Stimulated activated effector memory CD8-positive, alpha-beta T cell treated with anti-CD3 and anti-CD28 coated beads, Interleukin-12 subunit alpha, Interleukin-12 subunit beta, amount 100 ng/mL, for 72 hours (primary cell): ENCODE measurements around the gene MAG.
"Not testable (repeated sequence)": the region's sequence is repeated elsewhere in the genome, so short reads cannot be mapped to it uniquely, and the experiment has no call there.

ENCODE experiments used
- ATAC-seq: fragments of 150-1000 bp; cut with Tn5 transposase; 2 replicates; pipeline ENCODE4 v1.10.0; 2021
- DNase-seq, 2 donors: peaks; one replicate each; pipeline ENCODE4 v3.0.0; 2021 to 2022; ENCODE audit warnings: low spot score in 2 of 2
- H3K27ac Mint-ChIP-seq: one replicate; pipeline ENCODE4 v1.8.0; 2022; ENCODE audit warnings: mild to moderate bottlenecking, mixed read lengths
- H3K36me3 Mint-ChIP-seq: one replicate; pipeline ENCODE4 v1.8.0; 2022; ENCODE audit warnings: mild to moderate bottlenecking, mixed read lengths
- H3K4me1 Mint-ChIP-seq: one replicate; pipeline ENCODE4 v1.8.0; 2022; ENCODE audit warnings: mixed read lengths
- H3K4me3 Mint-ChIP-seq: one replicate; pipeline ENCODE4 v1.8.0; 2022; ENCODE audit warnings: mild to moderate bottlenecking, mixed read lengths
- H3K9me3 Mint-ChIP-seq: one replicate; pipeline ENCODE4 v1.8.0; 2022; ENCODE audit warnings: mixed read lengths

The MAG gene

DNA sequence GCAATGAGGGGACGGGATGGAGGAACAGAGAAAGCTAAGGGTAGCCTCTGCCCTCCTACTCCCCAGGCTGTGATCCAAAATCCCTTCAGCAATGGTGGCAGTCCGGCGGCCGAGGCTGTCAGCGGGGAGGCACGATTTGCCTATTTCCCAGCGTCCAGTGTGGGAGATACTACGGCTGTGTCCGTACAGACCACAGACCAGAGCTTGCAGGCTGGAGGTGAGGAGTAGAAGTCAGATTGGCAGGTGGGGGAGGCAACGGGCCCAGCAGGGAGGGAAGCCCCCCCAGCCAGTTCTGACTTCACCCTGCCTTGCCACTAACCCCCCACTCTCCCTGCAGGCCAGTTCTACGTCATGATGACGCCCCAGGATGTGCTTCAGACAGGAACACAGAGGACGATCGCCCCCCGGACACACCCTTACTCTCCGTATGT is 21.6 kb upstream of the MAG start:
- DNase-seq (no peak), ATAC-seq (no peak)
- peak overlapping the region; percentile 57 for H3K4me3 Mint-ChIP-seq
- peaks cover 45% of the 10 kb centered on the region for H3K4me1 Mint-ChIP-seq
- peaks cover 74% of the 10 kb centered on the region for H3K36me3 Mint-ChIP-seq
- peak overlapping the region; percentile 69 for H3K27ac Mint-ChIP-seq
- no peaks in the 10 kb centered on the region for H3K9me3 Mint-ChIP-seq

DNA sequence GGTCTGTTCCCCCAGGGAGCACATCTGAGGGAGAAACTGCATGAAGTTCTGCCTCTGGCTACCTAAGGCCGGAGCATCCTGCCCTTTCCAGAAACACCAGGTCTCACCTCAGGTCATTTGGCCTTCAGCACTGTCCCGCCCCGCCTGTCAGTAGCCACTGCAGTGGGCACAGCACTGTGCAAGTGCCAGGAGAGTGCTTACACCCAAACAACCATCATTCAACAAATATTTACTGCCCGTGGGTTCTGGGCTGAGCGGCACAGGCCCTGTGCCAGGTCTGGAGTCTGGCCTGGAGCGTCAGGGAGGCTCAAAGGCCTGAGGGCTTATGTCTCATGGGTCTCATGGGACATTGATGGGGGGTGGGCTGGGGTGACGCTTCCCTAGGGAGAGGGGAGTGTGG is 20.4 kb upstream of the MAG start:
- peaks cover 33% of the 10 kb centered on the region for H3K4me1 Mint-ChIP-seq
- ATAC-seq = no peak
- no peak for DNase-seq
- no peaks in the 10 kb centered on the region for H3K9me3 Mint-ChIP-seq
- peak overlapping the region; percentile 57 for H3K4me3 Mint-ChIP-seq
- H3K27ac Mint-ChIP-seq = peak overlapping the region; percentile 79
- peaks cover 80% of the 10 kb centered on the region for H3K36me3 Mint-ChIP-seq

DNA sequence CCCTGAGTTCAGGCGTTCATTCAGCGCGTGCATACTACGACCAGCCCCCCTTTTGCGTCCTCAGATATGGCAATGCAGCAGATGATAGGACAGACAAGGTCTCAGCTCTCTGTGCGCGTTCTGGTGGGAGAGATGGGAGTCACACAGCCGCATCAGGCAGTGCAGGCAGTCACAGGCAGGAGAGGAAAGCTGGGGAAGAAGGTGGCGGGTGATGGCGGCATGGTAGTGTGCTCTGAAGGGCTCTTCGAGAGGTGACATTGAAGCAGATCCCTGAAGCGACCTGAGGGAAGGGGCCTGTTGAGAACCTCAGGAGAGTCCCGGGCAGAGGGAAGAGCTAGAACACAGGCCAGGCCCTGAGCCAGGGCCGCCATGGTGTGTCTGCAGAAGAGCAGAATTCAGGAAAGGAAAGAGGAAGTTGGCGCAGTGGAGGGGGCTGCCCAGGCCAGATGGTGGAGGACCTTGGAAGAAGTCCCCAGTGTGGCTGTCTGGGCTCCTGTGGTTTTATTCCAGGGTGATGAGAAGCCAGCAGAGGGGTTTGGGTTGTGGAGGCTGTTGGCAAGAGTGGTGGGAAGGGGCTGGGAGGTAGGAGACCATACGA is 19.7 kb upstream of the MAG start:
- Mint-ChIP-seq H3K4me3 (no peak overlapping the region), H3K9me3 (no peaks in the 10 kb centered on the region), H3K4me1 (peaks cover 30% of the 10 kb centered on the region), H3K27ac (peak overlapping the region; percentile 79), H3K36me3 (peaks cover 80% of the 10 kb centered on the region)
- DNase-seq (no peak), ATAC-seq (no peak)

DNA sequence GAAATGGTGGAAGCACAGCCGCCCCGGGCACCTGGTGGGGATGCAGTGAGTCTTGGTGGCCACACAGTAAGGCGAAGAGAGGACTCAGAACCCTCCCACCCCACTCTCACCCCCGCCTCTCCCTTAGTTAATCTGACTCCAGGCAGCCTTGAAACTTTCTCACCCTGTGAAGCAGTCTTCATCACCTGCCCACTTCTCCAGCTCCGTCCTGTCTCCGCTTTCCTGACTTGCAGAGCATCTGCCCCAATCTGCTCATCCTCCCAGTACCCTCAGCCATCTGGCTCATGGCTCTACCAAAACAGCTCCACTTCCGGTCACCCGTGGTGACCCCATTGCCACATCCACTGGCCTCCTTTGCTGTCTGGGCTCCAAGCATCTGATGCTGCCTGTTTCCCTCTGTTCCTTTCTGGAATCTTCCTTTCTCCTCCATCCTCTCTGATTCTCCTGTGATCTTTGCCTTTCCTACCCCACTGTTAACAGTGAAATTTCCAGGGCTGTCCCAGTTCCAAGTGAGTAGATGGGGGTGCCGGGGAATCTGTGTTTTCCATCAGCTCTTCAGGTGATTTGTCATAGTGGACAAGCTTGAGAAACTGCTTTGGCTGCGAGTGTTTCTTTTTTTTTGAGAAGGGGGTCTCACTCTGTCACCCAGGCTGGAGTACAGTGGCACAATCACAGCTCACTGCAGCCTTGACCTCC is 18.9 kb upstream of the MAG start:
- ATAC-seq (no peak), DNase-seq (no peak)
- Mint-ChIP-seq H3K4me3 (no peak overlapping the region), H3K9me3 (no peaks in the 10 kb centered on the region), H3K4me1 (peaks cover 30% of the 10 kb centered on the region), H3K27ac (peak overlapping the region; percentile 79), H3K36me3 (peaks cover 81% of the 10 kb centered on the region)

DNA sequence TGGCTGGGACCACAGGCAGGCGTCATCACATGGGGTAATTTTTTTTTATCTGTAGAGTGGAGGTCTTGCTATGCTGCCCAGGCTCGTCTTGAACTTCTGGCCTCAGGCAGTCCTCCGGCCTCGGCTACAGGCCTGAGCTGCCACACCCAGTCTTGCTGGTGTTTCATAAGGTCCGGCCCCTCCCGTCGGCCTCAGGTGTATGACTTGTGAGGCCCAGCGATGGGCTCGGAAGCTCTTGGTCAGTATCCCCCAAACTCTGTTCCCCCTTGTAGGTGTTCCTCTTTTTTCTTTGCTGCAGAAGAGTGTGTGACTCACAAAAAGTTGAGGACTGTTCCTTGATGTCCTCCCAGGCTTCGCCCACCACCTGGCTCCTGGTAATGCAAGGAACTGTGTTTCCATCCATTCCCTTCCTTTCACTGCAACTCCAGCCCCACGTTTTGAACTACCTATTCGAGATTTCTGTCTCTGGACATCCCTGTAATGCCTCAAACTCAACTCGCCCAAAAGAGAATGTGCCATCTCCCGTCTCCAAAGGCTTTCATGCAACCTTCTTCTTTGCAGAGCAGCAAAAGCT is 18.2 kb upstream of the MAG start:
- H3K4me3 Mint-ChIP-seq = no peak overlapping the region
- DNase-seq = no peak
- peak overlapping the region; percentile 79 for H3K27ac Mint-ChIP-seq

DNA sequence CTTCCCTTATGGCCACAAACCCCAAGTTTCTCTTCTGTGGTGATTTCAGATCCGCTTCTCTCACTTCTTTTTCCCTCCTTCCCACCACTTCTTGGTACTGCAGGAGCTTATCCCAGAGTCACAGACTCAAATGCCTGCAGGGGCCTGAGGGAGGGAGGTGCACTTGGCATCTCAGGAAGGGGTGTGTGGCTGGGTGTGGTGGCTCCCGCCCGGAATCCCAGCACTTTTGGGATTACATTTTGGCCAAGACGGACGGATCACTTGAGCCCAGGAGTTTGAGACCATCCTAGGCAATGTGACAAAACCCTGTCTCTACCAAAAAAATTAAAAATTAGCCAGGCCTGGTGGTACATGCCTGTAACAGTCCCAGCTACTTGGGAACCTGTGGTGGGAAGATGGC is 17.6 kb upstream of the MAG start:
- H3K4me1 Mint-ChIP-seq = peaks cover 30% of the 10 kb centered on the region
- DNase-seq = no peak
- peaks cover 93% of the 10 kb centered on the region for H3K36me3 Mint-ChIP-seq
- no peaks in the 10 kb centered on the region for H3K9me3 Mint-ChIP-seq
- H3K27ac Mint-ChIP-seq = peak overlapping the region; percentile 79
- H3K4me3 Mint-ChIP-seq = no peak overlapping the region
- no peak for ATAC-seq

More for the DNA sequence above, 18.2 kb upstream of the MAG start:
- no peak for ATAC-seq
- Mint-ChIP-seq H3K4me1 (peaks cover 30% of the 10 kb centered on the region), H3K36me3 (peaks cover 88% of the 10 kb centered on the region), H3K9me3 (no peaks in the 10 kb centered on the region)

DNA sequence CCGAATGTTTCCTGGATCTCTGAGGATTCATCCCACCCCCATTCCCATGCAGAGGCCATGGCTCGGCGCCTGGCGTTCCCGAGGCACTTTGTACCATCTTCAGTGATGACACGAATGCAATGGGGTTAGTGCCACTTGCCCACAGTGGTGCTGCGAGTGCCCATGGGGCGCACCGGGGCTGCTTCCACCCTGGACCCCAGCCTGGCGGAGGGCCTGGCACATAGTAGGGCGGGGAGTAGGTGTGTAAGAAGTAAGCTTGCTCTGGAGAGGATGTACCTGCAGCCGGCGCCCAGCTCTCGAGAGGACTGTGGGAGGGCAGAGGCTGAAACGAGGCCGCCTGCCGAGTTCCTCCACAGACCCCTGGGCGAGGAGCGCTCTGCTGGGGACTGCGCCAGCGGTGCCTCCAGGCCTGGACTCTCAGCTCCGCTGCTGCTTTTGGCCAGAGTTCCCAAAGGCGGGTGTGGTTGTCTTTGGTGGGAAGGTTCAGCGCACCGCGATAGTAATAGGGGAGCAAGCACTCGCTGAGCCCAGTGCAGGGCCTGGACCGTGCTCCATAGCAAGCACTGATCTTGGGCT is 15.2 kb upstream of the MAG start:
- H3K9me3 Mint-ChIP-seq = no peaks in the 10 kb centered on the region
- DNase-seq = no peak
- peaks cover 86% of the 10 kb centered on the region for H3K36me3 Mint-ChIP-seq
- ATAC-seq = no peak
- no peak overlapping the region for H3K27ac Mint-ChIP-seq
- H3K4me3 Mint-ChIP-seq = no peak overlapping the region
- peaks cover 15% of the 10 kb centered on the region for H3K4me1 Mint-ChIP-seq

DNA sequence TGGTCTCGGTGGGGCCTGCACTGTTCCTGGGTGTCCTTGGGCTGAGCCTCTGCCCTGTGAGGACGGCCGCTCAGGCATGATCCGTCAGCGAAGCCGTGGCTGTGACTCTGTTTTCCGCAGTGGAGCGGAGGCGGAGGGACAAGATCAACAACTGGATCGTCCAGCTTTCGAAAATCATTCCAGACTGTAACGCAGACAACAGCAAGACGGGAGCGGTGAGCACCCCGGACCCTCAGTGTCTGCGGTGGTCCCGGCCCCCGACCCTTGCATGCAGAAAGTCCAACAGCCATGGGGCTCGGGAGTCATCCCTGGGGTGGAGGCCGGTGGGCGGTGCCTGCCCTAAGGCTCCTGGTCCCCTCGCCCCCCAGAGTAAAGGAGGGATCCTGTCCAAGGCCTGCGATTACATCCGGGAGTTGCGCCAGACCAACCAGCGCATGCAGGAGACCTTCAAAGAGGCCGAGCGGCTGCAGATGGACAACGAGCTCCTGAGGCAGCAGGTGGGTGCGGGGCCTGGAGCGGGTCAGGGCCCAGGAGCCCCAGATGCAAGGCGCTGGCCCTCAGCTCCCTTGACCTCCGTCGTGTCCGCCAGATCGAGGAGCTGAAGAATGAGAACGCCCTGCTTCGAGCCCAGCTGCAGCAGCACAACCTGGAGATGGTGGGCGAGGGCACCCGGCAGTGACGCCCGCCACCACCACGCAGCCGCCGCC is 13.2 kb upstream of the MAG start:
- ATAC-seq = no peak
- peaks cover 67% of the 10 kb centered on the region for H3K36me3 Mint-ChIP-seq

DNA sequence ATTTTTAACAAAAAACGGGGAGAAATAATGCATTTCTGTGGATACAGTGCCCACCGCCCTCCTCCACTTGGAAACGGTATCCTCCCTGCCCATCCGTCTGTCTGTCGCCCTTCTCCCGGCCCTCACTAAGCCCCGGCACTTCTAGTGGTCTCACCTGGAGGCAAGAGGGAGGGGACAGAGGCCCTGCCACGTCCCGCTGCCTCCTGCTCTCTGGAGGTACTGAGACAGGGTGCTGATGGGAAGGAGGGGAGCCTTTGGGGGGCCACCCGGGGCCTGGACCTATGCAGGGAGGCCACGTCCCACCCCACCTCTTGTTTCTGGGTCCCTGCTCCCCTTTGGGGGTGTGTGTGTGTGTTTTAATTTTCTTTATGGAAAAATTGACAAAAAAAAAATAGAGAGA is 12.6 kb upstream of the MAG start:
- H3K36me3 Mint-ChIP-seq = peaks cover 61% of the 10 kb centered on the region
- ATAC-seq (no peak), DNase-seq (no peak)
- H3K27ac Mint-ChIP-seq = no peak overlapping the region
- no peaks in the 10 kb centered on the region for H3K4me1 Mint-ChIP-seq
- no peaks in the 10 kb centered on the region for H3K9me3 Mint-ChIP-seq
- no peak overlapping the region for H3K4me3 Mint-ChIP-seq

More for the DNA sequence above, 13.2 kb upstream of the MAG start:
- no peak for DNase-seq
- H3K4me1 Mint-ChIP-seq = no peaks in the 10 kb centered on the region
- H3K4me3 Mint-ChIP-seq = no peak overlapping the region
- H3K9me3 Mint-ChIP-seq = no peaks in the 10 kb centered on the region
- H3K27ac Mint-ChIP-seq = no peak overlapping the region

DNA sequence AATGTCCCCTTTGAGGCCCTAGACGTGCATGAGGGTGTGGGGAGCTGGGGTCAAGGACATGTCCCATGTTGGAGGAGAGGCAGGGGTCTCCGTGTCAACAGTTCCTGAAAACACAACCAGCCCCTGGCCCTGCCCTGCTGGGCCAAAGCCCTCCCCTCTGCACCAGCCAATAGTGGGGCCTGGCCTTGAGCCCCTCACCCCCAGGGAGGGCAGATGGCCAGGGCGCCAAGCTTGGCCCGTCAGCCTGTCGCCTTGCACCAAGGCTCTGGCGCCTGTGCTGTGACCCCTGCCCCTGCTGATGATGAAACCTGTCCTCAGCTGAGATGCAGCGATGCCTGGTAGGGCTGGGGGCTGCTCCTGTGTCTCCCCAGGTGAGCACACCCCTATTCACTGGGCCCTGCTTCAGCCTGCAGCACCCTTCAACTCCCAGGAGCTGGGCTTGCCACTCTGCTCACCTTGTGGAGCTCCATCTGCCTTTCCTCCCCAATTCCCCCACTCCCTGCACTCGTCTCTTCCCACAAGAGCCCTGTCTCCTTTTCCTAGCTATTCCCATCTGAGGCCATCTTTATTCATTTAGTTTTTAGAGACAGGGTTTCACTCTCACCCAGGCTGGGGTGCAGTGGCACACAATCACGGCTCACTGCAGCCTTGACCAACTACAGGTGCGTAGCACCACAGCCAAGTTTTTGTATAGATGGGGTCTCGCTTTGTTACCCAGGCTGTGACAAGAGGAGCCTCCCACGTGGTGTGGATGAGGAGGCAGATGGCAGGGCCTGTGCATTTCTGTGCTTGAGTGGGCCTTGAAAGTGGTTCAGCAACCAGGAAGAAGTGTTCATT is 11.8 kb upstream of the MAG start:
- Mint-ChIP-seq H3K9me3 (no peaks in the 10 kb centered on the region), H3K36me3 (peaks cover 52% of the 10 kb centered on the region), H3K27ac (peak overlapping the region; percentile 24), H3K4me1 (no peaks in the 10 kb centered on the region), H3K4me3 (no peak overlapping the region)
- ATAC-seq (no peak), DNase-seq (no peak)

DNA sequence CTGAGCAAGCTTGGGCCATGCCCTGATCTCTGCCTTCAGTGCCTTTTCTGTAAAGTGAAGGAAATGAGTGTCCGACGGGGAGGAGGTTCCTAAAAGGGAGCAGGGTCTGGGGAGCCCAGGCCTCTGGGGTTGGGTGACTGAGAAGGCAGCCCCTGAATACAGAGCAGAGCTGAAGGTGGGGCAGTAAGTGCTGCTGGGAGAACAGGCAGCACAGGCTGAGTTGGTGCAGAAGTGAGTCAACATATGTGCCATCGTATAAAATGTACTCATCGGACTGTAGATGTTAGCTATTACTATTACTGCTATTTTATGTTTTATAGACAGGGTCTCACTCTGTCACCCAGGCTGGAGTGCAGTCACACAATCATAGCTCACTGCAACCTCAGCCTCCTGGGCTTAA is 10.7 kb upstream of the MAG start:
- H3K4me3 Mint-ChIP-seq = no peak overlapping the region
- ATAC-seq (peak; percentile 24), DNase-seq (no peak)
- H3K9me3 Mint-ChIP-seq = no peaks in the 10 kb centered on the region
- H3K36me3 Mint-ChIP-seq = peaks cover 41% of the 10 kb centered on the region
- no peak overlapping the region for H3K27ac Mint-ChIP-seq
- no peaks in the 10 kb centered on the region for H3K4me1 Mint-ChIP-seq

DNA sequence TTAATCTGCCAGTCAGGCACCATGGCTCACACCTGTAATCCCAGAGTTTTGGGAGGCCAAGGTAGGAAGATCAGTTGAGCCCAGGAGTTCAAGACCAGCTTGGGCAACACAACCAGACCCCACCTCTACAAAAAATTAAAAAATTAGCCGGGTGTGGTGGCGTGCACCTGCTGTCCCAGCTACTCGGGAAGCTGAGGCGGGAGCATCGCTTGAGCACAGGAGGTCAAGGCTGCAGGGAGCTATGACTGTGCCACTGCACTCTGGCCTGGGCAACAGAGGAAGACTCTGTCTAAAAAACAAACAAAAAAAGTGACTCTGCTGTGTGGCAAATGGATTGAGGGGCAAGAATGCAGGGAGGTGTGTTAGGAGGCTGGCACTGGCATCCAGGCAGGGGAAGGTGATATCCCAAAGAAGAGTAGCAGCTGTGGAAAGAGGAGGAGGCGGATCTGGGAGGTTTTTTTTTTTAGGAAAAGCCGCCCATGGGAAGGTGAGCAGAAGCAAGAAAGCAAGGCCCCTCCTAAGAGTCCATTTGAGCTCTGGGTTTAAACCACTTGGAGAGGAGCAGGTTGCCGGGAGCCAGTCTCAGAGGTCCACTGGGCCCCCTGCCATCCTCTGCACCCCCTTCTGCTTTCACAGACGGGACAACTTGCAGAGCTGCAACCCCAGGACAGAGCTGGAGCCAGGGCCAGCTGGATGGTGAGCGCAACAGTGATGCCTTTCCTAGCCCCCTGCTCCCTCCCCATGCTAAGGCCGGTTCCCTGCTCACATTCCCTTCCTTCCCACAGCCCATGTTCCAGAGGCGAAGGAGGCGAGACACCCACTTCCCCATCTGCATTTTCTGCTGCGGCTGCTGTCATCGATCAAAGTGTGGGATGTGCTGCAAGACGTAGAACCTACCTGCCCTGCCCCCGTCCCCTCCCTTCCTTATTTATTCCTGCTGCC is 7.5 kb upstream of the MAG start:
- H3K4me1 Mint-ChIP-seq = no peaks in the 10 kb centered on the region
- no peak for ATAC-seq
- H3K27ac Mint-ChIP-seq = no peak overlapping the region

DNA sequence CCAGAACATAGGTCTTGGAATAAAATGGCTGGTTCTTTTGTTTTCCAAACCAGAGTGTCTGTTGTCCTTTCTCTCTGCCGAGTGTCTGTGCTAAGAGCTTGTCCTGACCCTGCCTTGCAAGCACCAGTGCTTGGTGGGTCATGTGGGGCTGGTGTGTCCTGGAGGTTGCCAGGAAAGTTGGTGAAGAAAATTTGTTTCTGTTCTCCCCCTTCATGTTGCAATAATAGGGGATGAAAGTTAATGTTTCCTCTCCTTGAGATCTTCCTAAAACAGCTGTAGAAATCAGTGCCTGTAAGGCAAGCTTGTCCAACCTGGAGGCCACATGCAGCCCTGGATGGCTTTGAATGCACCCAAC is 6.9 kb upstream of the MAG start:
- Mint-ChIP-seq H3K4me1 (no peaks in the 10 kb centered on the region), H3K9me3 (no peaks in the 10 kb centered on the region), H3K27ac (no peak overlapping the region), H3K36me3 (peaks cover 6% of the 10 kb centered on the region), H3K4me3 (no peak overlapping the region)
- ATAC-seq (no peak), DNase-seq (no peak)

More for the DNA sequence above, 7.5 kb upstream of the MAG start:
- H3K36me3 Mint-ChIP-seq = peaks cover 10% of the 10 kb centered on the region
- H3K4me3 Mint-ChIP-seq = no peak overlapping the region
- no peak for DNase-seq
- no peaks in the 10 kb centered on the region for H3K9me3 Mint-ChIP-seq

DNA sequence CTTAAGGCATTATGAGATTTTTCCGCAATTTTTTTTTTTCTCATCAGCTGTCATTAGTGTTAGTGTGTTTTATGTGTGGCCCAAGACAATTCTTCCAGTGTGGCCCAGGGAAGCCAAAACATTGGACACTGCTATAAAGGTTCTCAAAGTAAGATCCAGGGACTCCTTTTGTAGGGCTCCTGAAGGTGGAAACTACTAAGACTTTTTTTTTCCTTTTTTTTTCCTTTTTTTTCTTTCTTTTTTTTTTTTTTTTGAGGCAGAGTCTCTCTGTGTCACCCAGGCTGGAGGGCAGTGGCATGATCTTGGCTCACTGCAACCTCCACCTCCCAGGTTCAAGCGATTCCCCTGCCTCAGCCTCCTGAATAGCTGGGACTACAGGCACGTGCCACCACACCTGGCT is 6.5 kb upstream of the MAG start:
- not testable (repeated sequence) for H3K4me1 Mint-ChIP-seq, H3K4me3 Mint-ChIP-seq

More for the DNA sequence above, 6.5 kb upstream of the MAG start:
- H3K9me3 Mint-ChIP-seq, H3K27ac Mint-ChIP-seq, H3K36me3 Mint-ChIP-seq, ATAC-seq, DNase-seq: not testable (repeated sequence)
